Hepatocyte (in vitro differentiated cells): ENCODE results near the gene CCNG2.

Source experiments
- CTCF ChIP-seq: fragments of 200-600 bp; sonication (generic); IDR thresholded peaks from 2 replicates; pipeline ENCODE4 v1.5.1; 2016; ENCODE audit warnings: antibody characterized with exemption, mild to moderate bottlenecking; ENCODE audit not compliant: poor library complexity
- EZH2 ChIP-seq: fragments of 200-600 bp; sonication (generic); IDR thresholded peaks from 2 replicates; pipeline ENCODE4 v1.6.1; 2016; ENCODE audit warnings: antibody characterized with exemption, mild to moderate bottlenecking, borderline replicate concordance
- EZH2phosphoT487 ChIP-seq: fragments of 200-600 bp; sonication (generic); IDR thresholded peaks from one replicate; pipeline ENCODE4 v1.6.1; 2018; ENCODE audit warnings: antibody characterized with exemption, mild to moderate bottlenecking, low read depth, moderate library complexity; ENCODE audit not compliant: unreplicated experiment, severe bottlenecking

GRCh38 chr4:77154065-77154464 is 2.9 kb upstream of the CCNG2 start:
- TF ChIP-seq EZH2 = no peak
- TF ChIP-seq CTCF = no peak
- no peak for TF ChIP-seq EZH2phosphoT487
